Panc1 (cell line): Measurements from ENCODE around the gene CCDC137. TPM values are rescaled to one million over a fixed set of nuclear protein-coding genes. Genes with fewer than 3 reads are reported as not detected.

ENCODE experiments used
- ATAC-seq: fragments of 200-7000 bp; cut with Tn5 transposase; 2 replicates; pipeline ENCODE4 v1.9.1; 2020; ENCODE audit warnings: mild to moderate bottlenecking, moderate library complexity
- BruUV-seq: library from RNA; stranded (reverse); fragments of 400-500 nt; replicated peaks from 2 replicates; lab custom pipeline; 2021; lab: Mats Ljungman, UMichigan
- CTCF ChIA-PET: fragments of 300-600 bp; sonication (Branson Sonifier 250); formaldehyde crosslinking; loops from one replicate; lab custom pipeline; 2022; ENCODE audit warnings: antibody characterized with exemption; lab: Charles Lee
- POLR2A ChIA-PET: fragments of 300-600 bp; sonication (Branson Sonifier 250); formaldehyde crosslinking; loops from one replicate; lab custom pipeline; 2022; ENCODE audit warnings: antibody characterized with exemption; lab: Charles Lee
- DNase-seq: peaks from one replicate; pipeline ENCODE4 v3.0.0-alpha.2; 2010; ENCODE audit warnings: low read depth, low spot score
- H3K27ac ChIP-seq: 2 replicates; pipeline ENCODE4 v1.5.1; 2011; ENCODE audit warnings: mild to moderate bottlenecking, low read length, inconsistent platforms
- H3K27me3 ChIP-seq: fragments of 200-500 bp; sonication (Bioruptor generic); 2 replicates; pipeline ENCODE4 v1.6.0; 2014; ENCODE audit warnings: low read length, inconsistent platforms; ENCODE audit not compliant: control insufficient read depth, insufficient read depth
- H3K36me3 ChIP-seq: fragments of 200-500 bp; sonication (Bioruptor generic); 2 replicates; pipeline ENCODE4 v1.5.1; 2014; ENCODE audit warnings: inconsistent platforms, mild to moderate bottlenecking, low read length, moderate library complexity; ENCODE audit not compliant: control insufficient read depth, insufficient read depth
- H3K4me1 ChIP-seq: 2 replicates; pipeline ENCODE4 v1.5.1; 2011; ENCODE audit warnings: inconsistent platforms, mild to moderate bottlenecking, low read length, moderate library complexity; ENCODE audit not compliant: control insufficient read depth, insufficient read depth
- H3K4me3 ChIP-seq, 2 experiments: 2 replicates each; pipeline ENCODE4 v1.5.1; 2011 to 2012; ENCODE audit warnings: low read depth in 2 of 2, low read length in 2 of 2, mild to moderate bottlenecking in 2 of 2, inconsistent platforms in 1 of 2, moderate library complexity in 1 of 2
- H3K9me3 ChIP-seq: fragments of 200-500 bp; sonication (Bioruptor generic); 2 replicates; pipeline ENCODE4 v1.5.1; 2014; ENCODE audit warnings: low read depth, mild to moderate bottlenecking, inconsistent platforms, low read length, moderate library complexity; ENCODE audit not compliant: control insufficient read depth, insufficient read depth
- CTCF ChIP-seq: fragments of 450-650 bp; IDR thresholded peaks from 2 replicates; pipeline ENCODE4 v1.5.1; 2017; ENCODE audit warnings: mild to moderate bottlenecking
- POLR2AphosphoS5 ChIP-seq: IDR thresholded peaks from 2 replicates; pipeline ENCODE4 v1.6.1; 2012; ENCODE audit warnings: mild to moderate bottlenecking, low read depth, low read length, moderate library complexity
- SIN3A ChIP-seq: IDR thresholded peaks from 2 replicates; pipeline ENCODE4 v1.6.1; 2012; ENCODE audit warnings: low read depth, mild to moderate bottlenecking, low read length, moderate library complexity, borderline replicate concordance; ENCODE audit not compliant: insufficient read depth
- TCF7L2 ChIP-seq: IDR thresholded peaks from 2 replicates; pipeline ENCODE4 v1.6.1; 2011; ENCODE audit warnings: mild to moderate bottlenecking, low read depth, low read length, inconsistent platforms
- in situ Hi-C: cut with HindIII; loops from 2 replicates; pipeline ENCODE4 v1.10.0; 2016; ENCODE audit warnings: low sequenced_read_pairs, low pct_unique_long_range_greater_than_20kb
- intact Hi-C: fragments of 100-400 bp; cut with micrococcal nuclease; formaldehyde crosslinking; loops from one replicate; pipeline ENCODE4 v1.10.0; 2022; ENCODE audit not compliant: unreplicated experiment
- total RNA-seq: library from RNA; stranded (reverse); gene quantifications from one replicate; pipeline ENCODE4 v1.2.1, GENCODE V29; 2021; ENCODE audit not compliant: unreplicated experiment
- TF ChIP-seq, protein P1 (sequence below), 2 experiments: IDR thresholded peaks; 2 replicates each; pipeline ENCODE4 v1.6.1; 2011 to 2012; ENCODE audit warnings: low read depth in 2 of 2, control low read depth in 1 of 2, low read length in 1 of 2, mild to moderate bottlenecking in 1 of 2, moderate library complexity in 1 of 2; ENCODE audit not compliant: insufficient read depth in 1 of 2

CCDC137 gene
- total RNA-seq, 1 experiment from 2014 or later: 74.6 TPM

GRCh38 chr17:81691196-81691595 is 24.7 kb downstream of the CCDC137 start:
- Histone ChIP-seq H3K4me3 (no peak overlapping the region), H3K36me3 (peaks cover 19% of the 10 kb centered on the region), H3K27me3 (no peaks in the 10 kb centered on the region), H3K27ac (no peak overlapping the region), H3K9me3 (no peaks in the 10 kb centered on the region), H3K4me1 (no peaks in the 10 kb centered on the region)
- BruUV-seq: no TSS peak
- no peak for TF ChIP-seq TCF7L2
- no peak for TF ChIP-seq SIN3A
- no peak for TF ChIP-seq POLR2AphosphoS5
- no peak for TF ChIP-seq CTCF
- TF ChIP-seq, protein P1, sequence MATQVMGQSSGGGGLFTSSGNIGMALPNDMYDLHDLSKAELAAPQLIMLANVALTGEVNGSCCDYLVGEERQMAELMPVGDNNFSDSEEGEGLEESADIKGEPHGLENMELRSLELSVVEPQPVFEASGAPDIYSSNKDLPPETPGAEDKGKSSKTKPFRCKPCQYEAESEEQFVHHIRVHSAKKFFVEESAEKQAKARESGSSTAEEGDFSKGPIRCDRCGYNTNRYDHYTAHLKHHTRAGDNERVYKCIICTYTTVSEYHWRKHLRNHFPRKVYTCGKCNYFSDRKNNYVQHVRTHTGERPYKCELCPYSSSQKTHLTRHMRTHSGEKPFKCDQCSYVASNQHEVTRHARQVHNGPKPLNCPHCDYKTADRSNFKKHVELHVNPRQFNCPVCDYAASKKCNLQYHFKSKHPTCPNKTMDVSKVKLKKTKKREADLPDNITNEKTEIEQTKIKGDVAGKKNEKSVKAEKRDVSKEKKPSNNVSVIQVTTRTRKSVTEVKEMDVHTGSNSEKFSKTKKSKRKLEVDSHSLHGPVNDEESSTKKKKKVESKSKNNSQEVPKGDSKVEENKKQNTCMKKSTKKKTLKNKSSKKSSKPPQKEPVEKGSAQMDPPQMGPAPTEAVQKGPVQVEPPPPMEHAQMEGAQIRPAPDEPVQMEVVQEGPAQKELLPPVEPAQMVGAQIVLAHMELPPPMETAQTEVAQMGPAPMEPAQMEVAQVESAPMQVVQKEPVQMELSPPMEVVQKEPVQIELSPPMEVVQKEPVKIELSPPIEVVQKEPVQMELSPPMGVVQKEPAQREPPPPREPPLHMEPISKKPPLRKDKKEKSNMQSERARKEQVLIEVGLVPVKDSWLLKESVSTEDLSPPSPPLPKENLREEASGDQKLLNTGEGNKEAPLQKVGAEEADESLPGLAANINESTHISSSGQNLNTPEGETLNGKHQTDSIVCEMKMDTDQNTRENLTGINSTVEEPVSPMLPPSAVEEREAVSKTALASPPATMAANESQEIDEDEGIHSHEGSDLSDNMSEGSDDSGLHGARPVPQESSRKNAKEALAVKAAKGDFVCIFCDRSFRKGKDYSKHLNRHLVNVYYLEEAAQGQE (IDR thresholded peaks at IDR 0.05; ENCODE audit: insufficient read depth in 1 of 2, low read depth in 2 of 2, low read length in 1 of 2): no peak
- CTCF ChIA-PET: no interaction called here
- no peak for ATAC-seq
- POLR2A ChIA-PET: interaction anchor here (0.6 kb wide), 2 partner anchors 16 to 179 kb away, joined by 3 read pairs; no protein-coding TSS in a partner anchor
- DNase-seq: no peak
- intact Hi-C loops (no loop called here), in situ Hi-C loops (no loop called here)

DNA sequence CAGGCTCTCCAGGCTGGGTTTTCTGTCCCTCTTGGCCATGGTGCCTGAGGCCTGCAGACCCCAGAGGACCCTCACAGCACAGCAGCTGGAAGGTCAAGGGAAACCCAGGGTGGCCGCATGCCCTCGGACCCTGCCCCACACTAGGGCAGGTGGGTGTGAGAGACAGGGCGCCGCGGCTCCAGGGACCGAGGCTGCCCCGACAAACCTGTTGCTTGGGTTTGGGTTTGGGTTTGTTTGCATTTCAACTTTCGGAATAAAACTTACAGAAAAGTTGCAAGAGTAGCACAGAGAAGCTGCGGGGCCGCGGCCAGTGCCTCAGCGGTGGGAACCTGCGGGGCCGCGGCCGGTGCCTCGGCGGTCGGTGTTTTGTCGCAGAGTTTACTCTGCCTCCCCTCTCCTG is 25.1 kb downstream of the CCDC137 start:
- CTCF ChIA-PET: no interaction called here
- H3K9me3 ChIP-seq: no peaks in the 10 kb centered on the region
- in situ Hi-C loops: no loop called here
- no peak for TF ChIP-seq CTCF
- TF ChIP-seq TCF7L2: no peak
- TF ChIP-seq SIN3A: no peak
- TF ChIP-seq, protein P1 (IDR thresholded peaks at IDR 0.05; ENCODE audit: insufficient read depth in 1 of 2, low read depth in 2 of 2, low read length in 1 of 2): no peak
- no peak for TF ChIP-seq POLR2AphosphoS5
- DNase-seq (no peak), ATAC-seq (no peak)
- no TSS peak for BruUV-seq
- H3K36me3 ChIP-seq: peaks cover 19% of the 10 kb centered on the region
- no peak overlapping the region for H3K4me3 ChIP-seq
- no peaks in the 10 kb centered on the region for H3K4me1 ChIP-seq
- intact Hi-C loops: no loop called here
- POLR2A ChIA-PET: no interaction called here
- H3K27me3 ChIP-seq: no peaks in the 10 kb centered on the region
- H3K27ac ChIP-seq: no peak overlapping the region
